ENCODE measurements around the gene RGSL1. TPM values are rescaled to one million over a fixed set of nuclear protein-coding genes. Genes with fewer than 3 reads are reported as not detected.
A peak's percentile ranks its signal among the peaks of the same experiment; 100 is the strongest.

Gene RGSL1
- total and polyA plus RNA-seq, 2 of the 8 experiments (the other 6 are each of a cell fraction or from before 2014, with no cell fraction given): not detected

- Histone ChIP-seq H3K79me2 (ENCODE audit: control insufficient read depth in 1 of 2, insufficient read depth in 2 of 2, low read length in 2 of 2) (no peaks in the 10 kb centered on the region), H2BK12ac (ENCODE audit: low read depth, low read length) (no peak overlapping the region), H2BK20ac (ENCODE audit: low read length) (no peak overlapping the region), H3K9me3 (ENCODE audit: insufficient read depth in 2 of 2, low read depth in 1 of 2, low read length in 1 of 2) (no peaks in the 10 kb centered on the region), H3K23me2 (ENCODE audit: low read depth, low read length) (0 out of 2 replicates have a peak, but pooled peaks cover 2% of the 10 kb centered on the region), H2BK5ac (ENCODE audit: low read depth, low read length) (no peak overlapping the region), H3K27ac (ENCODE audit: low read depth, low read length) (no peak overlapping the region), H3K23ac (ENCODE audit: insufficient read length) (no peak overlapping the region), H3K4ac (replicated peaks; ENCODE audit: insufficient read length, low read depth, low read length) (no peak overlapping the region), H3K4me1 (replicated peaks in 1 of 4; ENCODE audit: control insufficient read depth in 3 of 4, insufficient read depth in 4 of 4, low read length in 3 of 4) (no peaks in the 10 kb centered on the region), H3K9ac (replicated peaks in 1 of 4; ENCODE audit: extremely low read depth in 1 of 4, low read depth in 3 of 4, low read length in 3 of 4) (no peak overlapping the region), H3K18ac (ENCODE audit: extremely low read depth, low read length) (no peak overlapping the region), H2BK15ac (ENCODE audit: low read length) (no peak overlapping the region), H3K56ac (replicated peaks; ENCODE audit: insufficient read length, low read depth, low read length) (no peak overlapping the region), H3K14ac (ENCODE audit: insufficient read length) (no peak overlapping the region), H3K79me1 (ENCODE audit: low read depth, low read length) (no peaks in the 10 kb centered on the region), H4K20me1 (replicated peaks in 1 of 2; ENCODE audit: control insufficient read depth in 1 of 2, insufficient read depth in 2 of 2, low read length in 2 of 2) (no peaks in the 10 kb centered on the region), H4K5ac (ENCODE audit: insufficient read length, low read depth, low read length) (no peak overlapping the region), H2AFZ (ENCODE audit: low read length) (0 out of 2 replicates have a peak overlapping the region, but pooled peaks have one; percentile 24), H4K8ac (ENCODE audit: extremely low read depth, insufficient read depth, low read length) (no peak overlapping the region), H3K27me3 (replicated peaks in 1 of 4; ENCODE audit: control insufficient read depth in 3 of 4, extremely low read depth in 1 of 4, insufficient read depth in 3 of 4, low read length in 3 of 4) (no peaks in the 10 kb centered on the region), H2AK5ac (ENCODE audit: low read depth, low read length) (no peak overlapping the region), H3K36me3 (ENCODE audit: control insufficient read depth in 2 of 4, insufficient read depth in 4 of 4, low read length in 3 of 4) (no peaks in the 10 kb centered on the region), H3K4me3 (ENCODE audit: extremely low read depth in 1 of 4, insufficient read depth in 2 of 4, low read depth in 3 of 4, low read length in 4 of 4) (no peak overlapping the region), H2BK120ac (replicated peaks; ENCODE audit: low read depth, low read length) (no peak overlapping the region), H3K4me2 (ENCODE audit: insufficient read depth in 1 of 2, low read depth in 2 of 2, low read length in 2 of 2) (no peak overlapping the region), H4K91ac (replicated peaks; ENCODE audit: insufficient read length, low read length) (no peak overlapping the region)
- ChIA-PET CTCF (ENCODE audit: partially characterized antibody) (interaction anchor here (1.4 kb wide), 1 partner anchor 24 kb away, joined by 6 read pairs; no protein-coding TSS in a partner anchor), POLR2A (ENCODE audit: partially characterized antibody) (no interaction called here)
- DNase-seq (ENCODE audit: low read depth in 1 of 2, low spot score in 2 of 2) (no peak), FAIRE-seq (no peak)
- no peak for TF ChIP-seq JUN (IDR thresholded peaks at IDR 0.05; ENCODE audit: low read depth, low read length)
- TF ChIP-seq CHD2 (IDR thresholded peaks at IDR 0.05; ENCODE audit: low read length): no peak
- no peak for TF ChIP-seq FOSL1 (IDR thresholded peaks at IDR 0.05; ENCODE audit: insufficient read depth, low read depth, low read length)
- no peak for TF ChIP-seq SRF (IDR thresholded peaks at IDR 0.05; ENCODE audit: low read depth, low read length)
- no peak for TF ChIP-seq CTBP2 (IDR thresholded peaks at IDR 0.05; ENCODE audit: borderline replicate concordance, insufficient read depth, insufficient read length, low read length)
- TF ChIP-seq CBX8 (IDR thresholded peaks at IDR 0.05; ENCODE audit: borderline replicate concordance, low read depth, low read length): no peak
- TF ChIP-seq PHF8 (conservative IDR thresholded peaks at IDR 0.05; ENCODE audit: low read depth, low read length): no peak
- TF ChIP-seq ATF2 (IDR thresholded peaks at IDR 0.05; ENCODE audit: low read length): no peak
- TF ChIP-seq SIX5 (IDR thresholded peaks at IDR 0.05; ENCODE audit: low read depth, low read length): no peak
- TF ChIP-seq SAP30 (IDR thresholded peaks at IDR 0.05; ENCODE audit: insufficient read depth, insufficient replicate concordance, low read length): no peak
- no peak for TF ChIP-seq SP4 (IDR thresholded peaks at IDR 0.05; ENCODE audit: low read length)
Measured at GRCh38 chr1:182460550-182460951, 10.6 kb downstream of the RGSL1 start.

All from H1 (cell line).